Upper lobe of left lung (tissue), 4 donors: ENCODE data around the gene USP37.

Source experiments
- EP300 ChIP-seq, 4 donors: sonication (generic); formaldehyde crosslinking; IDR thresholded peaks; one replicate each; pipeline ENCODE4 v1.5.1; 2017; ENCODE audit warnings: antibody characterized with exemption in 4 of 4, control low read depth in 2 of 4
- POLR2A ChIP-seq, 4 donors: fragments of 450-650 bp; IDR thresholded peaks; one replicate each; pipeline ENCODE4 v1.5.1; 2016 to 2017; ENCODE audit warnings: antibody characterized with exemption in 4 of 4, mild to moderate bottlenecking in 2 of 4

- TF ChIP-seq POLR2A (IDR thresholded peaks at IDR 0.05) (no peak), EP300 (IDR thresholded peaks at IDR 0.05) (no peak)
Observed at GRCh38 chr2:218513676-218514075, 54.5 kb downstream of the USP37 start.
